GM18520 (cell line): ENCODE results near the gene ODAD3.
"Not testable (repeated sequence)": the region's sequence is repeated elsewhere in the genome, so short reads cannot be mapped to it uniquely, and the experiment has no call there.

ENCODE experiments used
- ATAC-seq: cut with Tn5 transposase; IDR thresholded peaks from one replicate; pipeline ENCODE4 v1.9.1; 2021; ENCODE audit not compliant: unreplicated experiment

ODAD3 gene

DNA sequence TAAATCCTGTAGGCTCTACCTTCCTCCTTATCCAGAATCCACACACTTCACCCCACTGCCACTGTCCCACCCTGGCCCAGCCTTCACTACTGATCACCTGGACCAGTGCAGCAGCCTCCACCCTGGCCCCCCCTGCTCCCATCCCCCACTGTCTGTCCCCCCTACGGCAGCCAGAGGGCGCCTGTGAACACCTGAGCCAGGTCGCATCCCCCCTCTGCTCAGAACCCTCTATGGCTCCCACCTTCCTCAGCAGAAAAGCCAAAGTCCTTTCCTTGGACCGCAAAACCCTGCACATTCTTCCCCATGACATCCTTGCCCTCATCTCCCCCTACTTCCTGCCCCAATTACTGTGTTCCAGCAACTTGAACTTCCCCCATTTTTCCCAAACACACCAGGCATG lies 25.3 kb upstream of the ODAD3 start:
- ATAC-seq: no peak

DNA sequence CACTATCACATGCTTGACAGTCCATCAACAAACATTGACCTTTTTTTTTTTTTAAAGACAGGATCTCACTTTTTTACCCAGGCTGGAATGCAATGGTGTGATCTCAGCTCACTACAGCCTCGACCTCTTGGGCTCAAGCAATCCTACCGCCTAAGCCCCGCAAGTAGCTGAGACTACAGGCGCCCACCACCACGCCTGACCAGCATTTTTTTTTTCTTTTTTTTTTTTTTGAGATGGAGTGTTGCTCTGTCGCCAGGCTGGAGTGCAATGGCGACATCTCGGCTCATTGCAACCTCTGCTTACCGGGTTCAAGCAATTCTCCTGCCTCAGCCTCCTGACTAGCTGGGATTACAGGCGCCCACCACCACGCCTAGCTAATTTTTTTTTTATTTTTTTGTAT lies 24.0 kb upstream of the ODAD3 start:
- not testable (repeated sequence) for ATAC-seq

DNA sequence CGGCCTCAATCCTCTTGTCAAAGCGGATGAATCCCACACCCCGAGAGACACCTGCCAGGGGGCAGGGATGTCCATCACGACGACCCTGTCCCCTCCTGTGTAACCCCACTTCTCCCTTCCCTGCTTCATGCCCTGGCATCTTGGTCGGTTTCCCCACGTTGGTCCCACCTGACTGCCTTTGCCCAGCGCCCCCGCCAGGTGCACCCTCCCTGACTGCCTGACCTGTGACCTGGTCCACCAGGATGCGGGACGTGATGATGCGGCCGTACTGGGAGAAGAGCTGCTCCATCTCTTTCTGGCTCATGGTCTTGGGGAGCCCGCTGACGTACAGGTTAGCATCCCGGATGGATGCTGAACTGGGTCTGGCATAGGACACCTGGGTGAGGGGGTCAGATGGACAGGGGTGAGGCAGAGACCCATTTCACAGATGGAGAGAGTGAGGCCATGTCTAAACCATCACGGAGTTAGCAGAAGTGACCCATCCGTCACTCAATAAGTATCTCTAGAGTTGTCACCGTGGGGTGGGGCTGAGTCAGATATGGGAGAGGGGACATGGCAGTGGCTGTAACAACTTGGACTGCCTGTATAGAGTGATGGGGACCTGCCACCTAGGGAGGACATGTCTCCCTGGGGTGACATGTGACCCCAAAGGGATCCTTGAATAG lies 23.4 kb upstream of the ODAD3 start:
- no peak for ATAC-seq

DNA sequence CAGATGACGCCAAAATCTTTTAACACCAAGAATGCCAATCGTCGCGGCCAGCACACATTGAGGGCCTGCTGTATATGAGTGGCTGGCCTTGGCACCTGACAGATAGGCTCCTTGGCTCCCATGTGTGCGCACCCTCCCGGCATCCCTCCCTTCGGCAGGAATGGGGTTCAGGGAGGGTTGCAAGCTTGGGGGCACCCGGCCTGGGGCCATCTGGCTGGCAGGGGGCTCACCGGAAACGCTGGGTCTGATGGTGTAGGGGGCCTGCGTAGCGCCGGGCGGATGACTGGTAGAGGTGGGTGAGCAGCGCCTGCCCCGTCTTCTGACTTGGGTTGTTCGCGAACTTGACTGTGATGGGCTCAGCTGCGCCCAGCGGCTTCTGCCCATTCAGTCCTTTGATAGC lies 22.9 kb upstream of the ODAD3 start:
- ATAC-seq: no peak

DNA sequence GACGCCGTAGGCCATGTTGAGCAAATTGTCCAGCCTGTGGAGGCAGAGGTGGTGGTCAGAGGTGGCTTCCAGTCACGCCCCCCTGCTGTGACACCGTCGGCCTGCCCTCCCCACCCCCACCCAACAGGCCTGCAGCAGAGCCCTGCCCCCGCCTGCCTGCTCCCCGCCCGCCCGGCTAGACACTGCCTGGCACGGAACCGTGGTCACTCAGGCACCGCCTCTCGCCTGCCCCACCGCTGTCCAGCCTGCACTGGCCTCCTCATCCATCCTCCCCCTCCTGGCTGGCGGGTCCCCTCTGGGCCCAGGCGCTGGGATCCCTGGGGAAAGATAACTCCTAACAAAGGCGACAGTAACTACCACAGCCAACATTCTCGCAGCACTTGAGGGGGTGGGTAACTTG lies 22.2 kb upstream of the ODAD3 start:
- ATAC-seq: no peak

DNA sequence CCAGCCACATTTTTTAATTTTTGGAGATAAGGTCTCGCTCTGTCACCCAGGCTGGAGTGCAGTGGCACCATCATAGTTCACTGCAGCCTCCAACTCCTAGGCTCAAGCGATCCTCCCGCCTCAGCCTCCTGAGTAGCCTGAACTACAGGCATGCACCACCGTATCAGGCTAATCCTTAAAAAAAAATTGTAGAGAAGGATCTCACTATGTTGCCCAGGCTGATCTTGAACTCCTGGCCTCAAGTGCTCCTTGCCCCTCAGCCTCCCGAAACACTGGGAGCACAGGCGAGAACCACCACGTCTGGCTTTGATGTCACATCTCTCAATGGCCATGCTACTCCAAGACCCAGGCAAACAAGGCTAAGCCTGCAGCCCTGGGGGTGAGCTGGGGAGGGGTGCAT lies 21.7 kb upstream of the ODAD3 start:
- ATAC-seq: no peak

DNA sequence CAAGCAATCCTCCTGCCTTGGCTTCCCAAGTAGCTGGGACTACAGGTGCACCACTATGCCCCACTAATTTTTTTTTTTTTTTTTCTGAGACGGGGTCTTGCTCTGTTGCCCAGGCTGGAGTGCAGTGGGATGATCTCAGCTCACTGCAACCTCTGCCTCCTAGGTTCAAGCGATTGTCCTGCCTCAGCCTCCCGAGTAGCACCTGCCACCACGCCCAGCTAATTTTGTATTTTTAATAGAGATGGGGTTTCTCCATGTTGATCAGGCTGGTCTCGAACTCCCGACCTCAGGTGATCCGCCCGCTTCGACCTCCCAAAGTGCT lies 20.3 kb upstream of the ODAD3 start:
- not testable (repeated sequence) for ATAC-seq

DNA sequence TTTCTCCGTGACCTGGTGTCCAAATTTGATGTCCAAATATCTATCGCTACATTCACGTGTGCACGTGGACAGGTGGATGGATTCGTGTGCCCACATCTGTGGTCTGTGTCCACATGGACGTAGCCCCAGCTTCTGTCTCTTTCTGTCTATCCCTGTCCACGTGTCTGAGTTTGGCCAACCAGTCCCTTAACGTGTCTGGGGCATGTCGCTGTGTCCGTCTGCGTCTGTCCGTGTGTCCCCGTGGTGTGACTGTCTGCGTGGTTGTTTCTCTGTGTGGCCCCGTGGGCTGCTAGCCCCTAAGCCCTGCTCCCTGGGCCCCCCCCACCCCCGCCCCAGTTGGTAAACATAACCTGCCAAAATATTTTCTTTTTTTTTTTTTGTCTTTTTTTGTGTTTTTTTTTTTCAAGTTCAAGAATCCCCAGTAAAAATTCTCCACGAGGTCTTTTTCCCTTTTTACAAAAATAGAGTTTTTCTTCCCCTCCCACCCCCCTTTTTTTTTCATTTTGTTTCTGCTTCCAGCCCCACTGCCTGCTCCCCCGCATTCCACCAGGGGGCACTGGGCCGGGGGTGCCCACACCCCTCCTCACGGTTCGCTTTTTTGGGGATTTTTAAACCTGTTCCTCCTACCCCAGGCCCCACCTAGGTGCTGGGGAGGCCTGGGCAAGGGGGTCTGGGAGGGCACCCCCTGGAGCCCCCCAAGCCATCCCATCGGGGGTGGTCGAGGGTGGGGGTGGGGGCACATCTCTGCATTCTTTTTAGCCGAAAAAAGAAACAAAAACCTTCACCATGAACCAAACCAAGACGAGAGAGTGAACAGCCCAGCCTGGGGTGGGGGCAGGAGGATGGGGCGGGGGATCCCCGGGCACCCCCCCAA lies 18.8 kb upstream of the ODAD3 start:
- no peak for ATAC-seq

DNA sequence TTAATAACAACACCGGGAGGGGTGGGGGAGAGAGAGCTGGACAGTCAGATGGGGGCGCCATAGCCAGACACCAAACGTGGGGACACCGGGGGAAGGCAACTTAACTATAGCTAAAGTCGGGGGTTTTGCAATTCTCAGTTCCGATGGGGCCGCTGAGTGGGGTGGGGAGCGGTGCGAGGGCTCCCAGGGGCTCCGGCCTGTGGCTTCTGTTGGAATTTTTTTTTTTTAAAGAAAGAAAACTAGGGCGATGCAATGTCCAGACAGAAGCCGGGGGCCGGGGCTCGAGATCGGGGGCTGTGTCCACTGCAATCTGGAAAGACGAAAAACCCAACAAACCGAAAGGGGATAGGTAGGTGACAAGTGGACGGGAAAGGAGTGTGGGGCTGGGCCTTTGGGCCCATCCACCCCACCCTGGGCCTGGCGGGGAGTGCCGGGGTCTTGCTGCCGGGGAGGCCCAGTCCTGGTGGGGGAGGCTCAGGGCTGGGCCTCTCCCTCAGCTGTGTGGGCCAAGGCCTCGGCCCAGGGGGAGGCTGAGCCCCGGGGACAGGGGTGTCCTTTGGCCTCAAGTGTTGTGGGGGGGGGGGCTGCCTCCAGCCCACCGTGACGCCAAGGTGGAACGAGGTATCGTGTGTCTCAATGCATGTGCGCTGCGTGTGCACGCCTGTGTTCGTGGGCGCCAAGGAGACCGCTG lies 17.8 kb upstream of the ODAD3 start:
- ATAC-seq: no peak

DNA sequence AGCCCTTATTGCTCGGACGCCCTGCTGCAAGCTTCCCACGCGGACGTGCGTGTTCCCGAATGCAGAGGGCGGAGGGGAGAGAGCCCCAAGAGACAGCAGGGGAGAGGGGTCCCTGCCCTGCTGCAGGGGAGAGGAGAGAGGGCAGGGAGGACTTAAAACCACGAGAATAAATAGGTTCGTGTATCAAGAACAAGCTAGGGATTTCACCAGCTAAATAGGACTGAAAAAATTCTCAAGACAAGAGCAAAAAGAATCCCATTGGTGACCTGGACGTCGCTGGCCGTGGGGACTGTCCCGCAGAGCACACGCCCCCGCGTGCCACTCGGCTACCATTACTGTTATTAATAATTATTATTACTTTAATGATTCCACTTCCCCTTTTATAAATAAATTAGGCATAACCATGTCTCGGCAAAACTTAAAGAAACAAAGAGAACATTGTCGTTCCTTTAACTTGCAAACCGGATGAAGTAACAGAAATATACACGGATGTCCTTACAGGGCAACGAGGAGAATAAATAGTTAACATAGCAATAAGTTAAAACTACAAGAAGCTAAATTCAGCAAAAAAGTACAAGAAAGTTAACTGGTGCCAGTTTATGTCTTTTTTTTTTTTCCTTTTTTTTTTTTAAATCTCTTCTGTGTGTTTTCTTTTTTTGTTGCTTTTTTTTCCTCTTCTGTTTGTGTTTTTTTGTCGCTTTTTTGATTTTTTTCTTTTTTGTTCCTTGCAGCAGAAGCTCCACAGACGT lies 17.1 kb upstream of the ODAD3 start:
- ATAC-seq: no peak

DNA sequence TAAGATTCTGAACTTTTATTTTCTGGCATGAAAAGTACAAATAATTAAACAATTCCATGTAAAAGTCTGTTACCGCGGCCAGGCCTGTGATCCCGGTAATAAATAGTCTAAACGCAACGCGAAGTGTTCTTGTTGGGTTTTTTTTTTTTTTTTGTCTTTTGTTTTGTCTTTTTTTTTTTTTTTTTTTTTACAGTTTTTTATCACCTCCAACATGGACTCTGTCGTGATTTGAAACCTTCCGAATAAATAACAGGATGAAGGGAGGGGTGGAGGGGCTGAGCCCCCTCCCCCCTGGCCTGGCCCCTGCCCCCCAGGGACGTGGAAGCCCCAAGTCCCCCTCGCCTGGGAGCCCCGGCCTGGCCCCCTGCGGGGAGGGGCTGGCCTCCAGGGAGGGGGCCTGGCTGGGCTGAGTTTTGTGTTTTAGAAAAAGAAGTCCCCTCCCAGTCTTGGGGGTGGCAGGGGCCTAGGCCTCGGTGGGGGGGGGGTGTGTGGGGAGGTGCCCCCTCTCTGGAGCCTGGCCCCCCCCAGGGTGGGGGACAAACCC lies 16.5 kb upstream of the ODAD3 start:
- ATAC-seq: no peak

DNA sequence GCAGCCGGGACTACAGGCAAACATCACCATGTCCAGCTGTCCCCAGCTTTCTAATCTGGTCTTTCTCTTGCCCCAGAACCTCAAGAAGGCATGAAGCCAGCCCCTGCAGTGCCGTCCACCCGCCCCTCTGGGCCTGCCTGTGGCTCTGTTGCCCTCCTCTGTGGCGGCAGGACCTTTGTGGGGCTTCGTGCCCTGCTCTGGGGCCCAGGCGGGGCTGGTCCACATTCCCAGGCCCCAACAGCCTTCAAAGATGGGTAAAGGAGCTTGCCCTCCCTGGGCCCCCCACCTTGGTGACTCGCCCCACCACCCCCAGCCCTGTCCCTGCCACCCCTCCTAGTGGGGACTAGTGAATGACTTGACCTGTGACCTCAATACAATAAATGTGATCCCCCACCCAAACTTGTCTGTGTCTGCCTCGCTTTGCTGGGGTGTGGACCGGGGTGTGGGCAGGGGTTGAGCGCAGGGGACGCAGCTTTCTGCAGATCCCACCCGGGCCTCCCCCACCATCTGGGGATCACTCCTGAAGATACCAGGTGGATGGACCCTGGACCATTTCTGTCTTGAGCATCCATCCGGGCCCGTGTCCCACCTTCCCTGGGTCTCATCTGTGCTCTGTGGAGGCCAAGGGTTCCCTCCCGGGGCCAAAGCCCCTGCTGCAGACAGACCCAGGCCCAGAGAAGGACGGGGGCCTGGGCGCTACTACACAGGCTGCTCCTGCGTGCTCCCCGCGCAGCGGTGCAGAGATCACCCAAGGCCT lies 15.8 kb upstream of the ODAD3 start:
- ATAC-seq: no peak

DNA sequence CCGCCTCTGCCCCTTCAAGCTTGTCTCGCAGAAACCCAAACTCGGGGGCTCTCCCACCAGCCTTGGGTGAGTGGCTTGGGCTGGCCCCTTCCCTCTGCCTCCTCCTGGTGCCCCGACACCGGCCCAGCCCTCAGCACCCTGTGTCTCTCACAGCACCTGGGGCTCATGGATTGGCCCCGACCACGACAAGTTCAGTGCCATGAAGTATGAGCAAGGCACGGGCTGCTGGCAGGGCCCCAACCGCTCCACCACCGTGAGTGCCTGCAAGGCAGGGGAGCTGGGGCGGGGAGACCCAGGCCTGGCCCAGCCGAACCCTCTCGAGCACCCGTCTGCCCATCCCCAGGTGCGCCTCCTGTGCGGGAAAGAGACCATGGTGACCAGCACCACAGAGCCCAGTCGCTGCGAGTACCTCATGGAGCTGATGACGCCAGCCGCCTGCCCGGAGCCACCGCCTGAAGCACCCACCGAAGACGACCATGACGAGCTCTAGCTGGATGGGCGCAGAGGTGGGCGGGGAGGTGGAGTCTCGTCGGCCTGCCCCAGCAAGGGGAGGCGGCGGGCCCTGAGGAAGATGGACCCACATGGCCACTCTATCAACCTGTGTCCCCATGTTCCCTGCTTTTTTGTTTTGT lies 14.1 kb upstream of the ODAD3 start:
- ATAC-seq: no peak

DNA sequence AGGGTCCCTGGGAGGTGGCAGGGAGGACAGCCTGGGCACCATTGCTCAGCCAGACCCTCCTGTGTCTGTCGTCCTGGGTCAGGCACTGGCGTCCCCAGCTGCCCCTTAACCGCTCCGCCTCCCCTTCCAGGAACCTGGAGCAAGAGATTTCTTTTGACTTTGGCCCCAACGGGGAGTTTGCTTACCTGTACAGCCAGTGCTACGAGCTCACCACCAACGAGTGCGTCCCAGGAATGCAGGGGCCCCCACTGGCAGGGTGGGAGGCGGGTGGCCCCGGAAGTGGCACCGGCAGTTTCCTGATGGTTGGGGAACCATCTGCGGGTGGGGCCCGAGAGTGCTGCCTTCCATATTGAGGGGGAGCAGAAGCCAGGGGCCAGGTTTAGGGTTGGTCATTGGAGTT lies 13.5 kb upstream of the ODAD3 start:
- ATAC-seq: no peak

DNA sequence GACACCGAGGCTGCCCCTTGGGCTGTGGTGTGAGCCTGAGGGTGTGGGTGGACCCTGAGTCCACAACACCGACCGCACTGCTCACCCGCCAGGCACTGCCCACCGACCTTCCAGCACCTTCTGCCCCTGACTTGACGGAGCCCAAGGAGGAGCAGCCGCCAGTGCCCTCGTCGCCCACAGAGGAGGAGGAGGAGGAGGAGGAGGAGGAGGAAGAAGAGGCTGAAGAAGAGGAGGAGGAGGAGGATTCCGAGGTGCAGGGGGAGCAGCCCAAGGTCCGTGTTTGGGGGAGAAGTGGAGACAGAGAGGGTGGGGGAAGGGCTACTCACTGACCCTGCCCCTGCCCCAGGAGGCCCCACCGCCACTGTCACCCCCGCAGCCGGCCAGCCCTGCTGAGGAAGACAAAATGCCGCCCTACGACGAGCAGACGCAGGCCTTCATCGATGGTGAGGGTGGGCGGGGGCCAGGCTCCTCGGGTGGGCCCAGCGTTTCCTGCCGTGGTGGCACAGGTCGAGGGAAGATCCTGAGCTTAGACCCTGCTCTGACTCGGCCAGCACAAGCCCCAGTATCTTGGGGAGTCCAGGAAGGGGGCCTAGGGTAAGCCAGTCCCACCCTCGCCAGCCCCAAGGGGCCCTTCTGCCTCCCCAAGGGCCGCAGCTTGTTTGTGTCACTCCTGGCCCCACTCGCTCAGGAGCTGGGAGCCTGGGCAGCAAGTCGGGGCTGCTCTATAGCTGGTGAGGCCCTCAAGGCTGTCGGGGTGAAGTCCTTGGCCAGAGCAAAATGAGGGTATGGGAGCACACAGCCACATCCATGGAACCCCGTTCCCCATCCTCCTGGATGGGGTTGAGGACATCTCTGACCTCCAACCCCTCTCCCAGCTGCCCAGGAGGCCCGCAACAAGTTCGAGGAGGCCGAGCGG lies 12.7 kb upstream of the ODAD3 start:
- no peak for ATAC-seq

DNA sequence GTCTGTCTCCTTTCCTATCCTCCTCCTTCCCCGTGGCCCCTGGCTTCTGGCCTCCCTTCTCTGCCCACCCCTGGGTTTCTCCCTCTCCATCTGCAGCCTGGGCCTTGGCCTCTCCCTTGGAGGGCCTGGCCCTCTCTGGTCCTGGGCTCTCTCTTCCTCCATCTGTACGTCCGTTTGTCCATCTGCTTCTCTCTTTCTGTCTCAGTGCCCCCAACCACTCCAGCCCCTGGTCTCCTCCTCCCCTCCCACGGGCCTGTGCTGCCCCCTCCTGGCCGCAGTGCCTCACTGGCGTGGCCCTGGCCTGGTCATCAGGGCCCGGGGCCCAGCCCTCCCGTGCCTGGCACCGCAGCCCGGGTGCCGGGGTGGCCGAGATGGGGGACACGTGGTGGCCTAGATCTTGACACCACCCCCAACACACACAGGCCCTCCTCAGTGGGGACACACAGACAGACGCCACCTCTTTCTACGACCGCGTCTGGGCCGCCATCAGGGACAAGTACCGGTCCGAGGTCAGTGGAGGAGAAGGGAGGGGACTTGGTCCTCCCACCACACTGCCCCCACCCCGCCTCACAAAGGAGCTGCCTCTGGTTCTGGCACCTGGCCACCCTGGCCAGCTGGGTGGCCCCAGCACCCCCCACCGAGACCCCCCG lies 11.9 kb upstream of the ODAD3 start:
- ATAC-seq: no peak

DNA sequence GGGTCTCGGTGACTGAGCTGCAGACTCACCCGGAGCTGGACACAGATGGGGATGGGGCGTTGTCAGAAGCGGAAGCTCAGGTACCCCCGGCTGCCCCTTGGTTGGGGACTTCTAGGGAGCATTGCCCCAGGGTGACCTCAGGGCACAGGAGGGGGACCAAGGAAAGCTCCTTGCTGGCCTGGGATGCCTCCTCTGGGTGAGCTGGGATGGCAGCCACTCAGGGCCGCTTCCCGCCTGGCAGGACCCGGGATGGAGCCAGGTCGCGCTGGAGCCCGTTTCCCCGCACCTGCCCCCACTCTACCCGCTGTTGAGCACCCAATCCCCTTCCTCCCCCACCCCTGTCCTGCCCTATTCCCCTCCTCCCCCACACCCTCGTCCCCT lies 11.3 kb upstream of the ODAD3 start:
- no peak for ATAC-seq

DNA sequence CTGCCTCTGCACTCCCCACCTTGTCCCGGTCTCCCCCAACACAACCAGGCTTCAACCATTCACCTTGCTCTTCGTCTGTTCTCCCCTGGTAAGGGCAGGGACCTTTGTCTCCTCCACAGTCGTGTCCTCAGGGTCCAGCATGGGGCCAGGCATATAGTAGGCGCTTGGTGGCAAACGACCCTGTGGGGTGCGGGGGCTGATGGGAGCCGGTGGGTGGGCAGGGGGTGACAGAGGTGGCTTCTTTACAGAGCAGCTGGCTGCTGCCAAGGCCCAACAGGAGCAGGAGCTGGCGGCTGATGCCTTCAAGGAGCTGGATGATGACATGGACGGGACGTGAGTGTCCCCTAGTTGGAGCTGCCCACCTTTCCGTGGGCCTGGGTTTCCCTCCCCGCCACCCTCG lies 10.2 kb upstream of the ODAD3 start:
- no peak for ATAC-seq

DNA sequence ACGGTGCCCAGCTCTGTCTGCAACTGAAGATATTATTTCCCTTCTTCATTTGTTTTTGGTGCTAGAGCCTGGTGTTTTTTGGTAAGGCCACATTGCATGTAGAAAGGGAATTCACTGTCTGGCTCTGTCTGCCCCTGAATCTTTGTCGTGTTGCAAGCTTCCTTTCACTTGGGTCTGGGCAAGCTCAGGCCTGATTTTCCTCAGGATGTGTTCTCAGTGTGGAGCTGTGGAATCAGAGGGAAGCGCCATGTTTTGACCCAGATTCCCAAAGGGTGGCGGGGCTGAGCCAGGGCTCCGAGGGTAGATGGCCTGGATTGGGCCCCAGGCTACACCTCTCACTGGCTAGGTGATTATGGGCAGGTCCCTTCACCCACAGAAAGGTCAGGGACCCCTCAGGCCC lies 9.1 kb upstream of the ODAD3 start:
- ATAC-seq: no peak
